ENCODE data around the gene PRKAB2.
"Not testable (repeated sequence)": the region's sequence is repeated elsewhere in the genome, so short reads cannot be mapped to it uniquely, and the experiment has no call there.

Gene PRKAB2

GRCh38 chr1:147156642-147157041 is 15.6 kb downstream of the PRKAB2 start:
- Histone ChIP-seq H3K4me3 (ENCODE audit: severe bottlenecking) (no peak overlapping the region), H3K27ac (ENCODE audit: poor library complexity, severe bottlenecking) (no peak overlapping the region), H3K9me3 (ENCODE audit: severe bottlenecking) (no peaks in the 10 kb centered on the region), H3K36me3 (ENCODE audit: low read depth) (peaks cover 79% of the 10 kb centered on the region), H3K4me1 (ENCODE audit: insufficient read depth, poor library complexity, severe bottlenecking) (peaks cover 4% of the 10 kb centered on the region), H3K27me3 (ENCODE audit: insufficient read depth, poor library complexity, severe bottlenecking) (no peaks in the 10 kb centered on the region)
- TF ChIP-seq, protein P1, sequence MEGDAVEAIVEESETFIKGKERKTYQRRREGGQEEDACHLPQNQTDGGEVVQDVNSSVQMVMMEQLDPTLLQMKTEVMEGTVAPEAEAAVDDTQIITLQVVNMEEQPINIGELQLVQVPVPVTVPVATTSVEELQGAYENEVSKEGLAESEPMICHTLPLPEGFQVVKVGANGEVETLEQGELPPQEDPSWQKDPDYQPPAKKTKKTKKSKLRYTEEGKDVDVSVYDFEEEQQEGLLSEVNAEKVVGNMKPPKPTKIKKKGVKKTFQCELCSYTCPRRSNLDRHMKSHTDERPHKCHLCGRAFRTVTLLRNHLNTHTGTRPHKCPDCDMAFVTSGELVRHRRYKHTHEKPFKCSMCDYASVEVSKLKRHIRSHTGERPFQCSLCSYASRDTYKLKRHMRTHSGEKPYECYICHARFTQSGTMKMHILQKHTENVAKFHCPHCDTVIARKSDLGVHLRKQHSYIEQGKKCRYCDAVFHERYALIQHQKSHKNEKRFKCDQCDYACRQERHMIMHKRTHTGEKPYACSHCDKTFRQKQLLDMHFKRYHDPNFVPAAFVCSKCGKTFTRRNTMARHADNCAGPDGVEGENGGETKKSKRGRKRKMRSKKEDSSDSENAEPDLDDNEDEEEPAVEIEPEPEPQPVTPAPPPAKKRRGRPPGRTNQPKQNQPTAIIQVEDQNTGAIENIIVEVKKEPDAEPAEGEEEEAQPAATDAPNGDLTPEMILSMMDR (IDR thresholded peaks at IDR 0.05; ENCODE audit: poor library complexity, severe bottlenecking) = no peak
- ATAC-seq (ENCODE audit: low read depth) (no peak), DNase-seq (ENCODE audit: low spot score) (no peak)

DNA sequence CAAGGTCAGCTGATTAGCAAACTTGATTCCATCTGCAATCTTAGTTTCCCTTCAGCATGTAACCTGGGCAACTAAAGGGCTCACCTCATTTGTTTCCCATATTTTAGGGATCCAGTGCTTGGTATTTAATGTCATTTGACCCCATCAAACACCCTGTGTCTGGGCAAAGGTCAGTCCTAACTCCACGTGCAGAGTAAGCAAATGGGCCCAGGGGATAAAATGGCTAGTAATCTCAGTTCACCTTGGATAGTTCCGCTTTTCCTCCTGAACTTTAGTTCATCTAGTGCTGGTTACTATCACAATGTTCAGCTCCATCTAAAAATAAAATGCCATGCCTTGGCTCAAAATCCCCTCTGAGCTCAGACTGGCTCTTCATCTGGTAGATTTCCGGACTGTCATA is 19.5 kb downstream of the PRKAB2 start:
- H3K27me3 ChIP-seq (ENCODE audit: insufficient read depth, poor library complexity, severe bottlenecking) = no peaks in the 10 kb centered on the region
- ATAC-seq (ENCODE audit: low read depth) (no peak), DNase-seq (ENCODE audit: low spot score) (no peak)
- H3K4me3 ChIP-seq (ENCODE audit: severe bottlenecking) = no peak overlapping the region
- H3K4me1 ChIP-seq (ENCODE audit: insufficient read depth, poor library complexity, severe bottlenecking) = no peaks in the 10 kb centered on the region
- no peak overlapping the region for H3K27ac ChIP-seq (ENCODE audit: poor library complexity, severe bottlenecking)
- TF ChIP-seq, protein P1 (IDR thresholded peaks at IDR 0.05; ENCODE audit: poor library complexity, severe bottlenecking) = no peak
- H3K9me3 ChIP-seq (ENCODE audit: severe bottlenecking) = no peaks in the 10 kb centered on the region
- H3K36me3 ChIP-seq (ENCODE audit: low read depth) = peaks cover 41% of the 10 kb centered on the region

DNA sequence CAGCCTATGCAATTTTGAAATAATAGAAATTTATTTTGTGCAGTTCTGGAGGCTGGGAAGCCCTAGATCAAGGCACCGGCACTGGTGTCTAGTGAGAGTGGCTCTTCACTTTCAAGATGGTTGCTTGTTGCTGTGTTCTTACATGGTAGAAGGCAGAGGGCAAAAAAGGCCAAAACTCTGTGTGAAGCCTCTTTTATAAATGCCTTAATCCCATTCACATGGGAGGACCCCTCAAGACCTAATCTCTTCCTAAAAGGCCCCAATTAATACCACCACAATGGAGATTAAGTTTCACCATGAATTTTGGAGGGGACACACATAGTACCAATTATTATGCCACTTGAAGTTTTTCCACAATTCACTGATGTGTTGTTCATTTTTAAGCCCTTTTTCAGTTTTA is 21.0 kb downstream of the PRKAB2 start:
- DNase-seq (ENCODE audit: low spot score) (no peak), ATAC-seq (ENCODE audit: low read depth) (no peak)
- Histone ChIP-seq H3K27ac (ENCODE audit: poor library complexity, severe bottlenecking) (no peak overlapping the region), H3K36me3 (ENCODE audit: low read depth) (peaks cover 25% of the 10 kb centered on the region), H3K27me3 (ENCODE audit: insufficient read depth, poor library complexity, severe bottlenecking) (no peaks in the 10 kb centered on the region), H3K4me1 (ENCODE audit: insufficient read depth, poor library complexity, severe bottlenecking) (no peaks in the 10 kb centered on the region), H3K9me3 (ENCODE audit: severe bottlenecking) (no peaks in the 10 kb centered on the region), H3K4me3 (ENCODE audit: severe bottlenecking) (no peak overlapping the region)
- TF ChIP-seq, protein P1 (IDR thresholded peaks at IDR 0.05; ENCODE audit: poor library complexity, severe bottlenecking) = no peak

GRCh38 chr1:147142886-147143285 is 29.4 kb downstream of the PRKAB2 start:
- no peak overlapping the region for H3K4me3 ChIP-seq (ENCODE audit: severe bottlenecking)
- TF ChIP-seq, protein P1 (IDR thresholded peaks at IDR 0.05; ENCODE audit: poor library complexity, severe bottlenecking) = no peak
- H3K27ac ChIP-seq (ENCODE audit: poor library complexity, severe bottlenecking) = no peak overlapping the region
- H3K36me3 ChIP-seq (ENCODE audit: low read depth) = no peaks in the 10 kb centered on the region
- H3K4me1 ChIP-seq (ENCODE audit: insufficient read depth, poor library complexity, severe bottlenecking) = no peaks in the 10 kb centered on the region
- ATAC-seq (ENCODE audit: low read depth) (no peak), DNase-seq (ENCODE audit: low spot score) (no peak)
- H3K27me3 ChIP-seq (ENCODE audit: insufficient read depth, poor library complexity, severe bottlenecking) = no peaks in the 10 kb centered on the region
- H3K9me3 ChIP-seq (ENCODE audit: severe bottlenecking) = no peaks in the 10 kb centered on the region

GRCh38 chr1:147130721-147131120 is 41.5 kb downstream of the PRKAB2 start:
- not testable (repeated sequence) for H3K9me3 ChIP-seq (ENCODE audit: severe bottlenecking); H3K36me3 ChIP-seq (ENCODE audit: low read depth); H3K27me3 ChIP-seq (ENCODE audit: insufficient read depth, poor library complexity, severe bottlenecking); H3K27ac ChIP-seq (ENCODE audit: poor library complexity, severe bottlenecking); ATAC-seq (ENCODE audit: low read depth); DNase-seq (ENCODE audit: low spot score); H3K4me1 ChIP-seq (ENCODE audit: insufficient read depth, poor library complexity, severe bottlenecking); H3K4me3 ChIP-seq (ENCODE audit: severe bottlenecking)

Data from RWPE2 (cell line).